HFFc6 (cell line): ENCODE measurements around the gene TECPR2. TPM values are rescaled to one million over a fixed set of nuclear protein-coding genes. Genes with fewer than 3 reads are reported as not detected.
"Not testable (repeated sequence)": the region's sequence is repeated elsewhere in the genome, so short reads cannot be mapped to it uniquely, and the experiment has no call there.

ENCODE experiments used
- DNase-seq: peaks from one replicate; pipeline ENCODE4 v3.0.0-alpha.2; 2018
- H3K27ac Mint-ChIP-seq: 2 replicates; pipeline ENCODE4 v1.8.0; 2020; ENCODE audit warnings: mild to moderate bottlenecking, mixed read lengths
- H3K27me3 Mint-ChIP-seq: 2 replicates; pipeline ENCODE4 v1.8.0; 2021; ENCODE audit warnings: mild to moderate bottlenecking, moderate library complexity, mixed read lengths; ENCODE audit not compliant: insufficient read depth
- H3K36me3 Mint-ChIP-seq: 2 replicates; pipeline ENCODE4 v1.8.0; 2021; ENCODE audit warnings: low read depth, mixed read lengths
- H3K4me1 Mint-ChIP-seq: 2 replicates; pipeline ENCODE4 v1.8.0; 2020; ENCODE audit warnings: low read depth, mixed read lengths
- H3K4me3 Mint-ChIP-seq: 2 replicates; pipeline ENCODE4 v1.8.0; 2020; ENCODE audit warnings: mild to moderate bottlenecking, moderate library complexity, mixed read lengths
- H3K9me3 Mint-ChIP-seq: 2 replicates; pipeline ENCODE4 v1.8.0; 2020; ENCODE audit warnings: mild to moderate bottlenecking, mixed read lengths
- total RNA-seq, 6 experiments: library from RNA; stranded (reverse); fragmentation: NEBNext Ultra II Directional; extraction: Animal tissue kit (Norgen Biotek cat#: 25700); gene quantifications; 2 replicates in 1 of 6; 3 replicates in 5 of 6; pipeline ENCODE4 v1.2.3, GENCODE V29; 2021
- TF ChIP-seq, protein P1 (sequence below): fragments of 200-600 bp; sonication (generic); IDR thresholded peaks from 2 replicates; pipeline ENCODE4 v1.5.0; 2021; ENCODE audit warnings: antibody characterized with exemption, mild to moderate bottlenecking

Gene TECPR2
- total RNA-seq, 6 experiments from 2014 or later: 22.0 to 29.6 (median 26.4) TPM

DNA sequence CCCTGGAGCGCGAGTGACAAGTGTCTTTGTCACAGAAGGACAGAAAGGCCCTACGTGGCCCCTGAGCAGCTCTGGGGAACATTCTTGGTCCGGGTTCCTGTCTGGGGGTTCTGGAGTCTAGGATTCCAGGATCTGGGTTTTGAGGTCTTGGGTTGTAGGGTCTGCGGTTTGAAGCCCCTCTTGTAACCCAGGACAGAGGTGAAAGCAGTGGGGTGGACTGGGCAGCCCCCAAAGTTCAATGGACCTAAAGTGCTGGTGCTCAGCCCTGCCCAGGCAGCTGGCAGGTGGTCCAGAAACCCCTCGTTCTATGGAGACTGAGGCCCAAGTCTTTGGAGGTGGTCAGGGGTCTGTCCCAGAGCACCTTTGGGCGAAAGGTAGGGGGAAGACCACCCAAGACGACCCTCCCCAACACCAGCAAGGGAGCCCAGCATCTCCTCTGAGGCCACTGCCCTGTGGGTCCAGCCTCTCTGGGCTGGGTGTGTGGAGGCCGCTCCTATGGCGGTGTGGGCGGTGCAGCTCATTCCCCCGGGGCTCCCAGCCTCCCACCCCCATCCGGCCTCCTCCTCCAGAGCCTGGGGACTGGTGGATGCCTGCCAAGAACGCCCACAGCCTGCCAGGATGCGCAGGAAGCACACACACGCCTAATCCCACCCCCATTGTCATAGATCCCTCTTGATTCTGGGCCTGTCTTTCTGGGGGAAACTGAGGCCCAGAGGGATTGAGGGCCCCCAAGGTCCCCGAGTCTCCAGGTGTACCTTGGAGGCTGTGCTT is 177.0 kb downstream of the TECPR2 start:
- Mint-ChIP-seq H3K36me3 (no peaks in the 10 kb centered on the region), H3K9me3 (no peaks in the 10 kb centered on the region), H3K4me1 (no peaks in the 10 kb centered on the region), H3K27me3 (peaks cover 5% of the 10 kb centered on the region), H3K27ac (no peak overlapping the region), H3K4me3 (no peak overlapping the region)
- DNase-seq: no peak
- TF ChIP-seq, protein P1, sequence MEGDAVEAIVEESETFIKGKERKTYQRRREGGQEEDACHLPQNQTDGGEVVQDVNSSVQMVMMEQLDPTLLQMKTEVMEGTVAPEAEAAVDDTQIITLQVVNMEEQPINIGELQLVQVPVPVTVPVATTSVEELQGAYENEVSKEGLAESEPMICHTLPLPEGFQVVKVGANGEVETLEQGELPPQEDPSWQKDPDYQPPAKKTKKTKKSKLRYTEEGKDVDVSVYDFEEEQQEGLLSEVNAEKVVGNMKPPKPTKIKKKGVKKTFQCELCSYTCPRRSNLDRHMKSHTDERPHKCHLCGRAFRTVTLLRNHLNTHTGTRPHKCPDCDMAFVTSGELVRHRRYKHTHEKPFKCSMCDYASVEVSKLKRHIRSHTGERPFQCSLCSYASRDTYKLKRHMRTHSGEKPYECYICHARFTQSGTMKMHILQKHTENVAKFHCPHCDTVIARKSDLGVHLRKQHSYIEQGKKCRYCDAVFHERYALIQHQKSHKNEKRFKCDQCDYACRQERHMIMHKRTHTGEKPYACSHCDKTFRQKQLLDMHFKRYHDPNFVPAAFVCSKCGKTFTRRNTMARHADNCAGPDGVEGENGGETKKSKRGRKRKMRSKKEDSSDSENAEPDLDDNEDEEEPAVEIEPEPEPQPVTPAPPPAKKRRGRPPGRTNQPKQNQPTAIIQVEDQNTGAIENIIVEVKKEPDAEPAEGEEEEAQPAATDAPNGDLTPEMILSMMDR: no peak

DNA sequence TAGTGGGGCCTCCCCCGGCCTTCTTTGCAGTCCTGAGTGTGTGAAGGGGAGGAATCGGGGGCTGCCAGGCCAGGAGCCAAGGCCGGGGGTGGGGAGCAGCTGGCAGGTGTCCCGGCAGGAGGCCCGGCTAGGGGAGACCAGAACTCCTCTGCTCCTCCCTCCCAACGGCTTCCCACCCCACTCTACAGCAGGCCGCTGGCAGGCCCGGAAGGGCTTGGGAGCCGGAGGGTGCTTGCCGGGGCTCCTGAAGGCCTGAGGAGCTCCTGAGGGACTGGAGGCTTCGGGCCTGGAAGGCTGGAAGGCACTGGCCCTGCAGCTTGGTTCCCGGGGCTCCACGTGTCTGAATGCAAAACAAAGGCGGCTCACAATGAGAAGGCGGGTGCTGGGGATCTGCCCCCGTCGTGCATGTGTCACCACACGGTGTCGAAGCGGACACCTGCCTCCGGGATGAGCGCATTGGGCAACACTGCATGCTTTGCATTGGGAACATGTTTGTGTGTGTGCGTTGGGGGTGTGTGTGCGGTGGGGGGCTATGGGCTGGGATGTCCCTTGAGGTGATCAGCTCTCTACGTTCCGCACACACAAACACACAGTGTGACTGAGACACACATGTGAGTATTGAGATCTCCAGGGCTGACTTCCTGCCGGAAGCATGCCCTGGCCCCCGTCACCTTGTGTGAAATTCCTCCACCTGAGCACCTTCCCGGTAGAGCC is 177.7 kb downstream of the TECPR2 start:
- TF ChIP-seq, protein P1: no peak
- DNase-seq: no peak
- Mint-ChIP-seq H3K4me3 (no peak overlapping the region), H3K27me3 (peaks cover 9% of the 10 kb centered on the region), H3K27ac (no peak overlapping the region), H3K4me1 (peaks cover 4% of the 10 kb centered on the region), H3K9me3 (no peaks in the 10 kb centered on the region), H3K36me3 (no peaks in the 10 kb centered on the region)

DNA sequence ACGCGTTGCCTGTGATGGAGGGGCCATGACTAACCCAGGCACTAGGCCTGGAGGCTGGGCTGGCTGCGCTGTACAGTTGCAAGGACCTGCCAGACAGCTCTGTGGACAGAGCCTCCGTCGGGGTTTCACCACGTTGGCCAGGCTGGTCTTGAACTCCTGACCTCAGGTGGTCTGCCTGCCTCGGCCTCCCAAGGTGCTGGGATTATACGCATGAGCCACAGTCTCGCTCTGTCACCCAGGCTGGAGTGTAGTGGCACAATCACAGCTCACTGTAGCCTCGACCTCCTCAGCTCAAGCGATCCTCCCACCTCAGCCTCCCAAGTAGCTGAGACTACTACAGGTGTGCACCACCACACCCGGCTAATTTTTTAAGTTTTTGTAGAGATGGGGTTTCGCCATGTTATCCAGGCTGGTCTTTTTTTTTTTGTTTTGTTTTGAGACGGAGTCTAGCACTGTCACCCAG is 178.3 kb downstream of the TECPR2 start:
- Mint-ChIP-seq H3K4me1 (peaks cover 10% of the 10 kb centered on the region), H3K27me3 (peaks cover 14% of the 10 kb centered on the region)
- H3K36me3 Mint-ChIP-seq, H3K27ac Mint-ChIP-seq, H3K9me3 Mint-ChIP-seq, H3K4me3 Mint-ChIP-seq, DNase-seq: not testable (repeated sequence)

DNA sequence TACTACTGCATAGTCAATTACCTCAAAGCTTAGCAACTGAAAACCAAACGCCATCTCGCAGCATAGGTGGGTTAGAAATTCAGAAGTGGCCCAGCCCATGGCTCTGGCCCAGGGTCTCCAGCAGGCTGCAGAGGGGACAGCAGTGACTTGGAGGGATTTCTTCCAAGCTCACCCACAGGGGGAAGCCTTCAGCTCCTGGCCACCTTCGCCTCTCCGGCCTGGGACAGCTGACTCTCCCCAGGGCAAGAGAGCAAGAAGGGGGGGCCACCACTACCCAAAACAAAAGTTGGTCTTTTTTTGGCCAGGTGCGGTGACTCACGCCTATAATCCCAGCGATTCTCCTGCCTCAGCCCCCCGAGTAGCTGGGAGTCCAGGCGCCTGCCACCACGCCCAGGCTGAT is 179.0 kb downstream of the TECPR2 start:
- TF ChIP-seq, protein P1: no peak
- Mint-ChIP-seq H3K27me3 (peaks cover 14% of the 10 kb centered on the region), H3K9me3 (no peaks in the 10 kb centered on the region), H3K36me3 (no peaks in the 10 kb centered on the region), H3K4me1 (peaks cover 10% of the 10 kb centered on the region), H3K4me3 (no peak overlapping the region), H3K27ac (no peak overlapping the region)
- no peak for DNase-seq

DNA sequence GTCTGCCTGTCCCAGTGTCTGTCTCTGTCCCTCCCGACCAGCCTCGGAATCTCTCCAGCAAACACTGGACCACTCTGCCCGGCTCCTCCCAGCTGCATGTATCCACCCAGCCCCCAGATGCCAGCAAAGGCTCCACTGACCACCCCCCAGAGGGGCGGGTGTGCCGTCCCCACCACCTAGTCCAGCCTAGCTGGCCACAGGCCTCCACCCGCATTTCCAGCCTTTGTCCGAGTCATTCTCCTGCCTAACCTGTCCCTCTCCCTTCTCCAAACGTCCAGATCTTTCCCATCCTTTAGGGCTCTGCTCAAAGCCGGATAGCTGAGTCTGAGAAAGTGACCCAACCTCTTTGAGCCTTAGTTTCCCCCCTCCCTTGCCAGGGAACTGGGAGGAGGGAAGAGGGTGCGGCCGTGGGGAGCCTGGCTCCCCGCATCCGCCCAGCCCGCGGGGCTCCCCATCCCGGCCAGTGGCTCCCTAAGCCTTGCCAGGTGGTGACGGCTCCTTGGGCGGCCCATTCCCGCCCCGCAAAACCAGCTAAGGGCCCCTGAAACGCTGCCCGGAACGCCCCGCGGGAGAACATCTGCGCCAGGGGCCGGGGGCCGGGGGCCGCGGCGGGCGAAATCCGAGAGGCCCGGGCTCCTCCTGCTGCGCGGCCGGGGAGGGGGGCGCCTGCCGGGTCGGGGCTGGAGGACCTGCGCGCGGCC is 181.5 kb downstream of the TECPR2 start:
- TF ChIP-seq, protein P1: no peak
- no peak for DNase-seq
- H3K27ac Mint-ChIP-seq: no peak overlapping the region
- H3K36me3 Mint-ChIP-seq: no peaks in the 10 kb centered on the region
- H3K9me3 Mint-ChIP-seq: no peaks in the 10 kb centered on the region
- H3K4me1 Mint-ChIP-seq: peaks cover 19% of the 10 kb centered on the region
- no peak overlapping the region for H3K4me3 Mint-ChIP-seq
- H3K27me3 Mint-ChIP-seq: peaks cover 18% of the 10 kb centered on the region
